HG03060 (cell line): Measurements from ENCODE around the gene RBM39.
"Not testable (repeated sequence)": the region's sequence is repeated elsewhere in the genome, so short reads cannot be mapped to it uniquely, and the experiment has no call there.

Source experiments
- ATAC-seq: cut with Tn5 transposase; IDR thresholded peaks from one replicate; pipeline ENCODE4 v1.9.1; 2021; ENCODE audit warnings: low read depth, moderate number of reproducible peaks; ENCODE audit not compliant: unreplicated experiment

Gene RBM39

DNA sequence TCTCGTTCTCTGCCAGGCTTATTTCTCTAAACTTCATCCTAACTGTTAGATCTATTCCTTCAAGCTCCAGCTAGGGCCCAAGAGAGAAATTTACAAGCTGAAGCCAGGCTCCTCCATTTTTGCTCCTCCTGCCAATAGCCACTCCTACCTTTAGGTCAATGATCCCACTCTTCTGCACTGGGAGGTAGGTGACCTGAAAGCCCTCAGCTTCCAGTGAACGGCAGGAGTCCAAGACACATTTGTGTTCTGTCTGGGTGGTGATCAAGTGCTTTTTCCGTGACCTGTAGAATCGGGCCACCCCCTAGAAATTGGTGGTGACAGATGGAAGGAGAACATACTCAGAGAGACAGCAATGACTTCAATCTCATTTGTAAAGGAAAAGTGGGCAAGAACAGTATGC is 51.8 kb downstream of the RBM39 start:
- ATAC-seq: no peak

- not testable (repeated sequence) for ATAC-seq
Observed at GRCh38 chr20:35686872-35687271, 55.2 kb downstream of the RBM39 start.

DNA sequence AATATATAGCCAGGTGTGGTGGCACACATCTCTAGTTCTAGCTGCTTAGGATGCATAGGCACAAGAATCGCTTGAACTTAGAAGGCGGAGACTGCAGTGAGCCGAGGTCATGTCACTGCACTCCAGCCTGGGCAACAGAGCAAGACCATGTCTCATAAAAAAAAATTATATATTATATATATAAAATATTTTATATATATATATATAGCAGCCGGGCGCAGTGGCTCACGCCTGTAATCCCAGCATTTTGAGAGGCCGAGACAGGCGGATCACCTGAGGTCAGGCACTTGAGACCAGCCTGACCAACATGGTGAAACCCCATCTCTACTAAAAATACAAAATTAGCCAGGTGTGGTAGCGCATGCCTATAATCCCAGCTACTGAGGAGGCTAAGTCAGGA is 56.7 kb downstream of the RBM39 start:
- ATAC-seq: not testable (repeated sequence)

- no peak for ATAC-seq
Observed at GRCh38 chr20:35681960-35682359, 60.1 kb downstream of the RBM39 start.

DNA sequence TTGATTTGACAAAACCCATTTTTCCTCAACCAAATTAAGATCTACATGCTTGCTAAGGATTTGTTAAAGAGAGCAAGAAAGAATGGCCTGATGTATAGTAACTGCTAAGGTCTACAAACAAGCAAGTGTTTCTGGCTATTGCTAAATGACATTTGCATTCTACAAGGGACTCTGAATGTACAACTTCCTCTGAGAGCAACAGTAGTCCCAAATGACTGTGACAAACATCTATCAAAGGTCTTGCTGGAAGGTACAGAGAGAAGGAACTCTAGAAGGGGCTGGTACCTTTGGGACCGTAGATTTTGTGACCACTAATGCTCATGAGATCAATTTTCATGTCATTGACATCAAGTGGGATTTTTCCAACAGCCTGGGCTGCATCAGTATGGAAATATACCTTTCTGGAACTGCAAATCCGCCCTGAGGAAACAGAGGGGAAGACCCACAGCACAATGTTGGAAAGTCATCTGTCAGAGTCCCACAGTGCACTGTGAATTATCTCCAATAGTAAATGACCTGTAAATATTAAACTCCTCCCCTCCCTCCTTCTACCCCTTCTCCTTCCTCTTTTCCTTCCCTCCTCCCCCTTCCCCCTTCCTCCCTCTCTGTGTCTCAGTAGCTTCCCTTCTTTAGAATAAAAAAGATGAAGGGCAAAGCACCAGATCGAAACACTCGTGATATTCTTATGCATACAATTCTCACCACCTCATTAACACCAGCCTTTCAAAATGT is 61.4 kb downstream of the RBM39 start:
- no peak for ATAC-seq

- no peak for ATAC-seq
Observed at GRCh38 chr20:35674921-35675320, 67.1 kb downstream of the RBM39 start.

DNA sequence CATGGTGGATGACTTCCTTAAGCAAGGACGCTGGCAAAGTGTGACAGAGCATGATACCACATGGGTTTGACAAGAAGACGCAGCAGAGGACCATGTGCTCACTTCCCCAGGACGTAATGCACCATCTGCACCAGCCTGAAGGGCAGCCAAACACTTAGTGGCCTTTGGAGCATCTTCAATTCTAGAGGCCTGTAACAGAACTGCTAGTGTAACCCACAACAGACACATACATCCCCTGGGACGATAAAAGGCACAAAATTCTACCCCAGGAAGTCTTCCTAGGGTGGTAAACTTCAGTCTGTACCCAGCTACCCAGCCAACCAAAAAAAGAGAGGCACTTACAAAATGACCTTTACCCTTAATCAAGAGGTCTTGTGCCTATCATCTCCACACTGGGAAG is 68.2 kb downstream of the RBM39 start:
- ATAC-seq: no peak

GRCh38 chr20:35669681-35670080 is 72.4 kb downstream of the RBM39 start:
- no peak for ATAC-seq

DNA sequence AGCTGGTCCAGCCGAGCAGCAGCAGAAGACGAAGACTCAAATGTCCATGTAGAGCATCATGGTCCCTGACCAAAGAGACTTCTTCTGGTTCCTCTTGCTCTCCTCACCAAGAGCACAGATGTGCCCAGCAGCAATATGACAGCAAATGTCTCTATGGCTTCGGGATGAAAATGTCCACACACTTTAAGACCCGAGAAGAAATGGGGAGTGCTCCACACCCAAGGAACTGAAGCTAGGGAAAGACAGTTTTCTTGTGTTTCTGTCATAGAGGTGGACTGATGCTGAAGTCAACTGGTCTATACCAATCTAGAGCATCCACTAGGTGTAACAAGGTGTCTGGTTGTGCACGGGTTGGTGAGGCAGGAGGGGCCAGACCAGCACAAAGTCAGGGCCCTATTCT is 72.8 kb downstream of the RBM39 start:
- ATAC-seq: no peak

GRCh38 chr20:35665949-35666288 is 76.1 kb downstream of the RBM39 start:
- ATAC-seq: no peak

DNA sequence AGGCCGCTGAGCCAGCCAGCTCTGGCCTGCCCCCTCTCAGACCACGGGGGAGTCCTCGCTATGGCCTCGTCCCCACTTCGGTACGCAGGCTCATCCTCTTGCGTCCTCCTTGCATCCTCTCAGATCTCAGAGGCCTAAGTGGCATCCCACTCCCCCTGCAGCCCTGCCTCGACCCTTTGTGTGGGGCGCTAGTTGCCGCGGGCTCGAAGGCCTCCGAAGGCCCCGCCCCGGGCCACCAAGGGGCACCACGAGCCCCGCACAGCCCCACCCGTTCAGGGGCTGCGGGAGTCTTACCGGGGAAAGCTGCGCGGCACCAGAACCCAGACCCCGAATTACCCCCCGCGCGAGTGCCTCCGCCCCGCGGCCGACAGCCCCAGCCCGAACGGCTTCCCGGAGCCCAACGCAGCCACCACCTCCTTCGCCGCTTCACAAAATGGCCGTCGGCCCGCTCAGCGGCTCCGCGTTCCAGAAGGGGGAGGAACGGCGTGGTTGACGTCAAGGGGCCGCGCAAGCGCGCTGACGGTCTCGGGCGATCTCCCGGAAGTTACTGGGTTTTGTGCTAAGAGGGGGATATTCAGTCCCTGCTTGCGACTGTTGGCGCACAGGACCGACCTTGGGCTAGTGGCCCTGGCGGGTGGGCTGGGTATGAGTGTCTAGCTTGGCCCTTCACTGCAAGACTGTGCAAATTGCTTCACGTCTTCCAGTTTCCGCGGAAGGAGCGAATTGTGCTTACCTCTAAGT is 77.4 kb downstream of the RBM39 start, which contains the start of the genes CPNE1 and RBM12:
CPNE1 (minus strand) TSS at position 435 of the 741 bp plus-strand sequence. CDS start 31,977 bp downstream, outside the sequence.
RBM12 (minus strand) TSS at position 435 of the 741 bp plus-strand sequence. CDS start 9,578 bp downstream, outside the sequence.
- ATAC-seq: no peak

DNA sequence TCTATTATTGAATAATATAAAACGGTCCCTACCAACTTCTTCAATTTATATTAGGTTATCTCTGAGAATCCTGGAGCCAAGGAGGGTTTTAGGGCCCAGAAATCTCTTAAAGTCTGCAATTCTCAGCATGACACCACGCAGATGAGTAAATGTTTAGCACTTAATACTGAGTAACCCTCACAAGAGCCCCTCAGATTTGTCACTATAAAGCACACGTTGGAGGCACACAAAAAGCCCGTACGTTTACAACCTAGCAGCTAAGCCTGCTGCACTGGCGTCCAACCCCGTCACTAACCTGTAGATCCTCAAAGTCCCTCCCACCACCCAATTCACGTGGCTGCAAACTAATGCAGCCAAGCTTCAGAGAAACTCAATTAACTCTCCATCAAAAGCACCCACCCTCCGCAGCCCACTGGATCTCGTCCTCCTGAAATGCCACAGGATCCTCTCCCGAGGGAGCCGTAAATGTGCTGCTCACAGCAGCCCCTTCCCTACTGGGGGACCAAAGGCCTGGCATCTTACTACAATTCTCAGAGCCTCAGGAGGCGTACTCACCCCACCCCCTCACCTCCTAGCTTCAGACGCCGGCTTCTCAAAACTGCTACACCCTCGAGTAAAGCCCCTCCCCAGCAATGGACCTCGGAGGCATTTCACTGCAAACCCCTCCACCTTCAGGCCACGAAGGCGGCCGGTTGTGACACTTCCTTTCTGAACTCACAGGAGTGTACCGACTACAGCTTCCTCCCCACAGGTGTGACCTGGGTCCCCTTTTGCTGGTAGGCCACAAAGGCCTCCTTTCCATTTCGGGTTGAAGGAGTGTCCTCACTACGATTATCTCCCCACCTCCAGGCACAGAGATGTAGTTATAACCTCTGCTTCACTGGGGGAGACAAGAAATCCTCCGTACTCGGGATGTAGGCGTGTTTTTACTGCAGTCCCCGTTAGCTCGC is 78.3 kb downstream of the RBM39 start:
- no peak for ATAC-seq

DNA sequence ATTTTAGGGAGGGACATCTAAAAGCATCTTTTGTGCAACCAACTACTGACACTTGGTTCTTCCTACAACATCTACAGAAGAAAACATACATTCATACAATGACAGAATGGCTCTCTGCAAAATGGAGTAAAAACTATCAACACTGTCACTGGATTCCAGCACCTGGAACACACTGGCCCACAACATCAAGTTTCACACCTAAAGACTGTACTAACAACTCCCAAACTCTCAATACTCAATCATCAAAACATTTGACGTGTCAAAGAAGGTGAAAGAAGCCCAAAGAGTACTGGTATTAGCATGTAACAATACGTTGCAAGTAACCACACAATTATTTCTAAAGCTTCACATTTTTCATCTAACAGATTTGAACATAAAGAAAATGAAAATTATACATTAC is 79.5 kb downstream of the RBM39 start:
- no peak for ATAC-seq

DNA sequence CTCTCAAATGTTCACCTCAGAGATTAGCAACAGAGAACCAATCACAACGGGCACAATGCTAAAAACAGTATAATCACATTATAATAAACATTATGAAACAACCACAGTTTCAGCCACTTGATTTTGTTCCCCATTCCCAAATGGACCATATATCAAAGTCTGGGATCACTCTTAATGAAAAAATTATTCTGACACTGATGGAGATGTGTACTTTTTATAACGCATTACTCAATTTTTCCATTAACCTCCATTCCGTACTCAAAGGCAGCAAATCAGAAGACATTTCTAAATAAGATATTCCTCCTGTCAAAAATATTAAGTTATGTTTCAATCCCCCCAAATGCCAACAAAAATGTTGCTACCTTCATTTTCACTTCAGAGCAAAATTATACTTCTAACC is 80.2 kb downstream of the RBM39 start:
- no peak for ATAC-seq

- ATAC-seq: no peak
Observed at GRCh38 chr20:35661053-35661452, 81.0 kb downstream of the RBM39 start.

GRCh38 chr20:35660122-35660937 is 81.7 kb downstream of the RBM39 start:
- no peak for ATAC-seq

GRCh38 chr20:35657271-35657670 is 84.8 kb downstream of the RBM39 start:
- no peak for ATAC-seq

- ATAC-seq: no peak
Observed at GRCh38 chr20:35654415-35654814, 87.6 kb downstream of the RBM39 start.

GRCh38 chr20:35653893-35654292 is 88.2 kb downstream of the RBM39 start:
- no peak for ATAC-seq
